HG03097 (cell line): ENCODE results near the gene GRID1.

Experiments
- ATAC-seq: cut with Tn5 transposase; IDR thresholded peaks from one replicate; pipeline ENCODE4 v1.9.1; 2021; ENCODE audit not compliant: unreplicated experiment, low FRiP score

Gene GRID1

DNA sequence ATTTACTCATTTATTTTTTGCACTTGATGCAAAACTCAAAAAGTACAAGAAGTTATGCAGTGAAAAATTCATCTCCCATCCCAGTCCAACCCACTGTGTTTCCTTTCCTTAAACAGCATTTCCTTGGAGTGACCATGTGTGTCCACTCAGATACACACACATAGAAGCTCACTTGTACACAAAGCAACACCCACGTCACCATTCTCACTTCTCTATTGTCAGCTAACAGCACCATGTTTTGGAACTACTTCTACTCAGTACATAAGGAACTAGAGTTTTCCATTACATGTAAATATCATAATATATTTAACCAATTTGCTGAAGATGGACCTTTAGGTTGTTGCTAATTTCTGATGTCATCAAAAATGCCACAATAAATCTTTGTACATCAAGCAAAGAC is 167.6 kb downstream of the GRID1 start:
- ATAC-seq: no peak

GRCh38 chr10:86198271-86198670 is 168.3 kb downstream of the GRID1 start:
- no peak for ATAC-seq

DNA sequence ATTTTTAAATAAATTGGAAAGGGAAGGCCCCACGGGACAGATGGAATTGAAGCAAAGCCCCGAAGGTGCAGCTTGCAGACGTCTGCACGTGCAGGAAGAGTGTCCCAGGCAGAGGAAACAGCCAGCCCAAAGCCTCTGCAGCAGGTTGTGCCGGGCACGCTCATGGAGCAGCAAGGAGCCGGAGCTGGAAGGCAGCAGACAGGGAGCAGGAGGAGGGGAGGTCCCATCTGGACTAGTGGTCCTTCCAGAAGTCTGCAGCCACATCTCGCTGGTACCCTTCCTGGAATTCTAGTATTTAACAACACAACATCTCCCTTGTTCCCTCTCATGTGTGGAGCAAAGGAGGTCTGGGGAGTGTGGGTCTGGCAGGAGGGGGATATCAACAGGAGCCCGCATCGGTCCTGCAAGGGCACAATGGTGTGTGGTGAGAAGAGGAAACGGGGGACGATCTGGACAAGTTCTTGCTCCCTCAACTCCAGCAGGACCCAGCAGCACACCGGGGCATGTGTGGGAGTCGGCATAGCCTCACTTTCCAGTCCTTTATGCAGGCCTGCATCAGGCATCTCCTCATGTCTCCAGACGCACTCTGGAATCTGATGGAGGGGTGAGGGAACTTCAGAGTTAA is 169.3 kb downstream of the GRID1 start:
- ATAC-seq: no peak

DNA sequence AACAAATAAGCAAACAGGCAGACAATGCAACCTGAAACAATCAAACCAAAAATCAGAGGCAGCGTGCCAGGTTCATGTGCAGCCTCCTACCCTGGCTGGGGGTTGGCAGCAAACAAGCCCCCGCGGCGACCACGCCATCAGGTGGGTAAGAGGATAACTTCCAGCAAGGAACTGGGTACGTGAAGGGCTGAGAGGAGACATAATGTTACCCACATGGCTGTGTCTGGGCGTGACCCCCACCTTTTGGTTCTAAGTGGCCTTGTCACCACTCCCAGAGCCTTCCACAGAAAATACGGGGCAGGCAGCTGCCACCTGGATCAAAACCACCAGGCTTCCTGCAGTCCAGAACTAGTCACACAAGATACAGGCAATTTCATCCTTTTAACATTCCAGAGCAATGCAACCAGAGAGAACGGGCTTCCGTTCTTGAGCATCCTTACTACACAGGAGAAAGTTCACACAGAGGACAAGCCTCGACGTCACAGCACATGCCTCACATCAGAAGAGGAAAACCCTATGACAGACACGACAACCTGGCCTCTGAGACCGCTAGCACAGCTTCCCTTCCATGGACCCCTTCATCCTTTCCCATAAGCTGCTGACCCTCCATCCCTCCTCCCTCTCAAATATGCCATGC is 171.0 kb downstream of the GRID1 start:
- no peak for ATAC-seq

DNA sequence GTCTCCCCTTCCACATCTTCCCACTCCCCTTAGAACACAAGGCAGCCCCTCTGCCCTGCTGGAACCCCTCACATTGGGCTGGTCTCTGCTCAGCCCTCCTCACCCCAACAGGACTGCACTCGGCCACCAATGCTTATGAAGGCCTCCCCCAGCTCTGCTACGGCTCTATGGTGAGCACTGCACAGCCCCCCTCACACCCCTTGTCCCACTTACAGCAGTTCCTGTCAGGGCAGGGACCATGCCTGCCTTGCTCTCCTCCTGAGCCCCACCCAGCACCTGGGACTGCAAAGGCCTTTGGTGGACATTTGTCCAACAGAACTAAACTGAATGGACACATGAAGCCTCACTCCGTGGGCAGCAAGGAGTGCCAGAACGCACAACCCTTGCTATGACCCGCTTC is 171.9 kb downstream of the GRID1 start:
- ATAC-seq: no peak

GRCh38 chr10:86193841-86194240 is 172.8 kb downstream of the GRID1 start:
- no peak for ATAC-seq

GRCh38 chr10:86192691-86193090 is 173.9 kb downstream of the GRID1 start:
- no peak for ATAC-seq

- ATAC-seq: no peak
Observed at GRCh38 chr10:86192147-86192546, 174.4 kb downstream of the GRID1 start.

DNA sequence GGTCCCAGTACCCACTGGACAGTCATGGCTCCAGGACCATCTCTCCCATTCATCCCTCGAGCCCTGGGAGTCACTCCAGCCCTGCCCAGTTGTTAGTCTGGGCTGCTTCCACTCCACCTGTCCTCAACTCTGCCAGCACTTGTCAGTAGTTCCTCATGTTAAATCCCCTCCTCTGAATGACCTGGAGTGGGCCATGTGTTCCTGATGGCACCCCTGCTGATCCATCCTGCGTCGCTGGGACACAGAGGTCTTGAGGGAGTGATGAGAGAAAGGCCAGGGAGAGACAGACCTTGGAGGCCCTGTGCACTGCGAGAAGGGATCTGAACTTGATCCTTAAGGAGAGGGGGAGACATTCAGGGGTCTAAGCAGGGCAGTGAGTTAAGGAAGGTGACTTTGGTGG is 174.9 kb downstream of the GRID1 start:
- ATAC-seq: no peak

- no peak for ATAC-seq
Observed at GRCh38 chr10:86191166-86191565, 175.4 kb downstream of the GRID1 start.

GRCh38 chr10:86190291-86190690 is 176.3 kb downstream of the GRID1 start:
- ATAC-seq: no peak

- ATAC-seq: no peak
Observed at GRCh38 chr10:86189891-86190290, 176.7 kb downstream of the GRID1 start.

DNA sequence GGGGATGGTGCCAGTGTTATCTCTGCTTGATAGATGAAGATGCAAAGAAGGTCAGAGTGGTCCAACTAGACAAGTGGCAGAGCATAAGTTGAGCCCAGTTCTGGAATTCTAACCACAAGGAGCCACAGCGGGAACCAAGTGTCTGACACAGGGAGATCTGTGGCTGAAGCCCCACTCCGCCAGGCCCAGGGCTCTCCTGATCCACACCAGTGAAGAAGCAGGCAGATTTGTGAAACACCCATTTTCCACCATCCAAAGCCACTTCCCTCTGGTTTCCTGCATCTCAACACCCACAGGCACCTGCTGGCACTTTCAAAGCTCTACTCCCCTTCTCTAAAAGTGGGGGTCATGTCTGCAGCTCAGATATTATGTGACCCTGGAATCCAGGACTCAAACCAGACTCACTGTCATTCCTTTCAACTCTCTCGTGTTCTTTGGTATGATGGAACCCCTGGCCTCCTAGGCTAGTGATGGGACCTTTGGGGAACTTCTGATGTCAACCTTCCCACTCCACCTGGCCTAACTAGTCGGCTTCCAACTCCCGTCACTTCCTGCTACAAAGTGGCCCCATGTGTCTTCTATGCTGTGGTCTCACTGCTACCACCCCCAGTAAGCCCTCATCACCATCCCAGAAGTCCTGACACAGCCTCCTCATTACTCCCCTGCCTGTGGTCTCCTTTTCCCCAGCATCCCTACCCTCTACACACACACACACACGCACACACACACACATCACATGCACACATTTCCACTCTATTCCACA is 177.6 kb downstream of the GRID1 start:
- ATAC-seq: no peak

- ATAC-seq: no peak
Observed at GRCh38 chr10:86188326-86188725, 178.3 kb downstream of the GRID1 start.

DNA sequence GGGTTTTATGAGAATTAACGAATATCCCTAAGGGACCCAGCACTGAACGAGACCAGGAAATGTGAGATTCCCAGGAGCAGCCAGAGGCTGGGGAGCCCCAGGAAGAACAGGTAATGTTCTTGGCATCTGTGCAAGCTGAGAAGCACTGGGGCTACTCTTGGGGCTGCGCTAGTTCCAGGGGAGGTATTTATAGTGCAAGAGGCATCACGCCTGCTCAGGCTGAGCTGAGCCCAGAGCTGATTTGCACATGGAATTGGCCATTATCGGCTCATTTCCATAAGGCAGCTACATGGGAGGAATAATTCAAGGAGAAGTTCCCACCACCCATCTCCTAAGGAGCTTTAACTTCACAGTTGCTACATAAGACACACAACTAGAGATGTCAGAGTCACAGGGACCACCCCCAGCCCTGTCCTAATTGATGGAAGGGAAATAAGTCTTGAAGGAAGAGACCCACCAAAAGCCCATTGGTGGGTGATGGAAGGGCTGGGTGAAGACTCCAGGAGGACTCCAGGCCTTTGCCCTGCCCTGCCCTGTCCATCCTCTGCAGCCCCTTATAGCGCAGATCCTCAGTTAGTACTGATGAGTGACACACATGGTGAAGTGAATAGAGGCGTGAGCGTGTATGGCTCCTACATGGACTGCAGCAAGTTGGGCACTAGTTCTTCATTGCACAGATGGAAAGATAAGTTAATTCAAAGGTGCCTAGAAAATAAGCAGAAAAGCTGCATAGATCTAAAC is 178.9 kb downstream of the GRID1 start:
- no peak for ATAC-seq

GRCh38 chr10:86186633-86187032 is 180.0 kb downstream of the GRID1 start:
- ATAC-seq: no peak

- ATAC-seq: no peak
Observed at GRCh38 chr10:86182595-86182994, 184.0 kb downstream of the GRID1 start.

GRCh38 chr10:86182150-86182549 is 184.4 kb downstream of the GRID1 start:
- ATAC-seq: no peak

- ATAC-seq: no peak
Observed at GRCh38 chr10:86180861-86181260, 185.7 kb downstream of the GRID1 start.

GRCh38 chr10:86179961-86180360 is 186.6 kb downstream of the GRID1 start:
- ATAC-seq: no peak

DNA sequence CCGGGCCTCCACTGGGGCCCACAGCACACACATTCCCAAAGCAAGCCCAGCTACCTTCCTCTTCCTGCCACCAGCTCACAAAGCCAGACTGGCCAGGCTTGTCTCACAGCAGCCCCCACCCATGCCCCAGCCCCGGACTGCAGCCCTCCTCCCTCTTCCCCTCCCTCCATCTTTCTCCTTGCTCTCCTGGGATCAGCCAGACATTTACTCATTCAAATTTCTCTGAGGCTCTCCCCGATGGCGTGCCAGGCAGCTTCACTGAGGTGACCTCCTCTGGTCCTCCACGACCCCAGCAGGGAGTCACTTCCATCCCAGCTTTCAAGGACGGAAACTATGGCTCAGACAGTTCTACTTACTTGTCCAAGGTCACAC is 187.5 kb downstream of the GRID1 start:
- ATAC-seq: no peak
